Epidermal melanocyte (primary cell): ENCODE data around the gene ARID3A.

Source experiments
- DNase-seq: peaks from one replicate; pipeline ENCODE4 v3.0.0; 2011; ENCODE audit warnings: low spot score; ENCODE audit not compliant: insufficient read length

Gene ARID3A

DNA sequence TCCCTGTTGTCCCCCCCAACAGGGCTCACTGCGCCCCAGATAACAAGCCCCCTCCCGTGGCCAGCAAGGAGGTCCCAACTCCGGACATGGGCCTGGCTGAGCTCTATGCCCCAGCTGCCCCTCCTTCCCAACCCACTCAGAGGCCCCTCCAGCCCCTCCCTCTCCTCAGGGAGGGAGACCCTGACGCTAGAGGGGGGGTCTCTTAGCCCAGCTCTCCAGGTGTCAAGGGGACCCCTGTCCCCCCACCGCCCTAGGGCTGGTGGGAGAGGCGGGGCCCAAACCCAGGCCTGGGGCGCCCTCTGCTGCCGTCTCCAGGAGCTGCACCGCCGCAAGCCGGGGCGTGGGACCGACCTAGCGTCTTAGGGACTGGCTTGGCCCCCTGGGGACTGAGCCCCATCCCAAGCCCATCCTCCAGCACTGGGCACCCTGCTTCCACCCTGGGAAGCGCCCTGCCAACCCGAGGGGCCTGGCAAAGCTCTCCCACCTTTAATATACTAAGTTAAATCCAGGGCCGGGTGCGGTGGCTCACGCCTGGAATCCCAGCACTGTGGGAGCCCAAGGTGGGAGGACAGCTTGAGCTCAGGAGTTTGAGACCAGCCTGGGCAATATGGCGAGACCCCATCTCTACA is 75.8 kb downstream of the ARID3A start:
- DNase-seq = peak; percentile 96

DNA sequence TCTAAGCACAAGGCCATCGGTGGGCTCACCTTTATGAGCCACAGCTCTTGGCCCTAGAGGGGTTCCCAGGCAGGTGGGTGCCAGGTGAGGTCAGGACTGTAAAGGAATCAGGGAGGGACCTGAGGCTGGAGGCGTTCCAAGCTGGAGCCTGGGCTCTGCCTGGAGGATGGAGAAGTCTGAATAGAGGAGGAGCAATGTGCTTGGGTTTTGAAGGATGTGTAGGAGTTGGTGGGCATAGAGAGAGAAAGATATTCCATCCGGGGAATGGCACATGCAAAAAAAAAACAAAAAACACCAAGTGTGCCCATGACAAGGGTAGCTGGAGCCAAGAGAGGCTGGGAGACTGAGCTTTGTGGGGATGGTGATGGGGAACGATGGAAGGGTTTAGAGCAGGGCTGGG is 76.8 kb downstream of the ARID3A start:
- DNase-seq = no peak

GRCh38 chr19:1003283-1003682 is 77.4 kb downstream of the ARID3A start:
- no peak for DNase-seq

DNA sequence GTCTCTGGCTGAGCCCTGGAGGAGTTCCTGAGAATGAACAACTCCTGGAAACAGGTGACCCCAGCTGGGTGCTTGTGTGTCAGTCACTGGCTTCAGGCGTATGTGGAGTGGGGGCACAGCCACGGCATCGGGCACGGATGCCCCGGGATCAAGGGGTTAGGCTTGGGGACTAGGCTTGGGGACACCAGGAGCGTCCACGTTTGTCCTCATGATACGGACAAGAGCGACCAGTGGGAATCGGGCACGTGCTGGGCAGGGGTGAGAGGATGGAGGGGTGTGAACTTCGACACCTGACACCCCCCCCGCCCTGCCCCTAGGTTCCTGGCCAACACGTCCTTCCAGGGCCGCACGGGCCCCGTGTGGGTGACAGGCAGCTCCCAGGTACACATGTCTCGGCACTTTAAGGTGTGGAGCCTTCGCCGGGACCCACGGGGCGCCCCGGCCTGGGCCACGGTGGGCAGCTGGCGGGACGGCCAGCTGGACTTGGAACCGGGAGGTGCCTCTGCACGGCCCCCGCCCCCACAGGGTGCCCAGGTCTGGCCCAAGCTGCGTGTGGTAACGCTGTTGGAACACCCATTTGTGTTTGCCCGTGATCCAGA is 78.5 kb downstream of the ARID3A start:
- no peak for DNase-seq

- DNase-seq = no peak
Measured at GRCh38 chr19:1004803-1005664, 79.2 kb downstream of the ARID3A start.

DNA sequence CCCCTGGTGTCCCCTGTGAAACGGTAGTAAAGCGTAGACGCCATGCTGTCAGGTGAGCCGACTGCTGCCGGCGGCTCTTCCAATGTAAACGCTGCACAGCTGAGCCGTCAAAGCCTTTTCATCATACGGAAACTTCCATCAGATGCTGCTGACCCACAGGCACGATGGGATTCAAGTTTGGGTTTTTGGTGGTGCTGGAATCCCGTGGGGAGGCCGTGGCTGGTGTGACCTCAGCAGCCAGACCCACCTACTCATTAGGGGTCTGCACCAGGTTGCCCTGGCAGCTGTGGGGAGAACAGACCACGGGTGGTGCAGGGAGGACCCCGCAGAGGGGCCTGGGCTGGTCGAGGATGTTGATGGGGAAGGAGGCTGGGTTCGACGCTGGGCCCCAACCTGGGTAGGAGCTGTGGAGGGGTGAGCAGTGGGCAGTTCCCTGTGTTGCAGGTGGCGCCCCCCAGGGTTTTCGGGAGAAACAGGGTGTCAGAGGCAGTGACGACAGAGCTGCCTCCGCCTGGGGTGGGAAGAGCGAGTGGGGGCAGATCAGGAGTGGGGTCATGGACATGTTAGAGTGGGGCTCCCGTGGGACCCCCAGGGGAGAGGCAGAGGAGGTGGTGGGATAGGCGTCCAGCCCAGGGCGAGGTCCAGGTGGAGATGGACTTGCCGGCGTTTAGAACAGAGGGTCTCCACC is 81.0 kb downstream of the ARID3A start:
- no peak for DNase-seq

GRCh38 chr19:1007399-1008251 is 81.8 kb downstream of the ARID3A start:
- DNase-seq = no peak

- DNase-seq = no peak
Measured at GRCh38 chr19:1008268-1009040, 82.6 kb downstream of the ARID3A start.

GRCh38 chr19:1009041-1009980 is 83.5 kb downstream of the ARID3A start:
- no peak for DNase-seq

DNA sequence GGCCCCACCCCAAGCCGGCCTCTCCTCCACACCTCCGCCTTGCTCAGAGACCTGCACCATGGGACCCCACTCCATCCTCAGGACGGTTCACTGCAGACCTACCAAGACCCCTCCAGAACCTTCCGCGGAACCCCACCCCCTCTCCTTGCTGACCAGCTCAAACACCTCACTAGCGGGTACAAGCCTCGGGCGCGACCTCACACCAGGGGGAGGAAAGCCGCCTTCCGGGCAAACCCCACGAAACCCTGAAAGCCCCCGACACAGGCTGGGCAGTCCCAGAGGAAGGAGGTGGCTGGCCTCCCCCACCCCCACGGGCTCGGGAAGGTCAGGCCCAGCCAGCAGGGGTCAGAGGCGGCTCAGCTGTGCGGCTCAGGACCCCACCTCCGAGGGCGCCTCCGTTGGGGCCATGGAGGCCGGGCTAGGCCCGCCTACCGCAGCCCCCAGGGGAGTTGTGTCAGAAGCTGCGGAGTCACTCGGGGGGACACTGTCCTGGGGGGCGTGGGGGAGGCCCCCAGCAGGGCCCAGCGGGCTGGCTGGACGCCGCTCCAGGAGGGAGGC is 84.2 kb downstream of the ARID3A start:
- DNase-seq = no peak

- no peak for DNase-seq
Measured at GRCh38 chr19:1010586-1011510, 85.0 kb downstream of the ARID3A start.

DNA sequence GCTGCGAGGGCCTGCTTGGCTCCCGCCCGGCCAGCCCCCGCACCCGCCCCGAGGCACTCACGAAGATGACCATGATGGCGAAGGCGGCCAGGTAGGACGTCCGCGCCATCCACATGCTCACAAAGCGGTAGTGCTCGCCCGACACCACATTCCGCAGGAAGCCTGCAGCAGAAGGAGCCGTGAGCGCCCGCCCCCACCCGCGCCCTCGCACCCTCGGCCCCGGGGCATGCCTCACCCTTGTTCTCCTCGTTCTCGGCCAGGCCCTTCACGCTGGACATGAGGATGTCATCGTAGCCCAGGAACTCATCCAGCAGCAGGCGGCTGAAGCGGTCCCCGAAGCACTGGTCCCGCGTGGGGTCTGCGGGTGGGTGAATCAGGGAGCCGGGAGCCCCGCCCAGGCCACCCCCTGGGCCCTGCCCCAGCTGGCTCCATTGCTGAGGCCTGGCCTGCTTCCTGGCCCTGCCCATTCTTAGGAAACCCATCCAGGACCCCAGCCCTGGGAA is 86.0 kb downstream of the ARID3A start:
- no peak for DNase-seq

- no peak for DNase-seq
Measured at GRCh38 chr19:1012334-1012733, 86.5 kb downstream of the ARID3A start.

DNA sequence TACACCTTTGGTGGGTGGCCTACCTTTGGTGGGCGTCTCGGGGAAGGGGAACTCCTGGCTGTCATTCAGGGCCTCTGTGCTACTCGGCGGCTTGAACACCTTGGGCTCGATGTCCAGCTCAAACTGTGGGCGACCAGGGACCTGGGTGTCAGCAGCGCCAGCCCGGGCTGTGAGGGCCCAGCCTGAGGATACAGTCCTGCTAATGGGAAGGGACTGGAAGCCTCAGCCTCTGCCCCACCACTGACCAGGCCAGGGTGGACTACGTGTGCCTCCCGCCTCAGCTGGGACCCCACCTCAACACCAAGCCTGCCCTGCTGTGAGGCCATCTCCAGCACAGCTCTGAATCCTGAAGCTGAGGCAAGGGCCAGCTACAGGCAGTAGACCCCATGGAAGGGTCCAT is 87.4 kb downstream of the ARID3A start:
- no peak for DNase-seq

- DNase-seq = no peak
Measured at GRCh38 chr19:1014161-1015060, 88.6 kb downstream of the ARID3A start.

DNA sequence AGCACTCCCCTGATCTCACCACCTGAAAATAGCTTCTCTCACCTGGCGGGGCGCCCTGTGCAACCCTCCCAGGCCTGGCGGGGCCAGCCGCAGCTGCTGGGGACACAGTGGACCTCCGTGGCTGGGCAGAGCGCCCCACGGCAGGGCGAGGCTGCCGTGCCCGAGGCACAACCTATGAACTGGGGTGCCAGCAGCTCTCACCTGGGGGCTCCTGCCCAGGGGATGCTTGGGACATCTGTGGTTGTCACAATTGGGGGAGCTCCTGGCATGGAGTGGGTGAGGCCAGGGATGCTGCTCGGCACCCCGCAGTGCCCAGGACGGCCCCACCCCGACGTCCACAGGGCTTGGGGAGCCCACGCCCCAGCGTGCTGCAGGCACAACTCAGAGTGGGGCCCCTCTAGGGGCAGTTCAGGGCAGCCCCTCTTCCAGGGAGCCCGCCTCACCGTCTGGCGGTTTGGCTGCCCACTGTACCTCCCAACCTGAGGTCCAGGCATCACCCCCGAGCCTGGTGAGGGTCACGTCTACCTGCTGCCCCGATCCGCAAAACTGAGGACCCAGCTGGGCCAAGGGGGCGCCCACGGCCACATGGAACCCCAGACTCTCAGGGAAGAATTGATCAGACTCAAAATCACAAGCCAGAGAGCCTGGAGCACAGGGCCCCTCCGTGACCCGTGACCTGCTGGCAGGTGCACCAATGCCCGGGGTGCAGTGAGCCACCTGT is 89.4 kb downstream of the ARID3A start:
- DNase-seq = no peak
